GM12874 (cell line): Measurements from ENCODE around the gene CD37.

Experiments
- CTCF ChIP-seq: IDR thresholded peaks from 2 replicates; pipeline ENCODE4 v1.5.1; 2011; ENCODE audit warnings: low read depth, mild to moderate bottlenecking, control low read depth, low read length, moderate library complexity; ENCODE audit not compliant: insufficient read depth

CD37 gene

DNA sequence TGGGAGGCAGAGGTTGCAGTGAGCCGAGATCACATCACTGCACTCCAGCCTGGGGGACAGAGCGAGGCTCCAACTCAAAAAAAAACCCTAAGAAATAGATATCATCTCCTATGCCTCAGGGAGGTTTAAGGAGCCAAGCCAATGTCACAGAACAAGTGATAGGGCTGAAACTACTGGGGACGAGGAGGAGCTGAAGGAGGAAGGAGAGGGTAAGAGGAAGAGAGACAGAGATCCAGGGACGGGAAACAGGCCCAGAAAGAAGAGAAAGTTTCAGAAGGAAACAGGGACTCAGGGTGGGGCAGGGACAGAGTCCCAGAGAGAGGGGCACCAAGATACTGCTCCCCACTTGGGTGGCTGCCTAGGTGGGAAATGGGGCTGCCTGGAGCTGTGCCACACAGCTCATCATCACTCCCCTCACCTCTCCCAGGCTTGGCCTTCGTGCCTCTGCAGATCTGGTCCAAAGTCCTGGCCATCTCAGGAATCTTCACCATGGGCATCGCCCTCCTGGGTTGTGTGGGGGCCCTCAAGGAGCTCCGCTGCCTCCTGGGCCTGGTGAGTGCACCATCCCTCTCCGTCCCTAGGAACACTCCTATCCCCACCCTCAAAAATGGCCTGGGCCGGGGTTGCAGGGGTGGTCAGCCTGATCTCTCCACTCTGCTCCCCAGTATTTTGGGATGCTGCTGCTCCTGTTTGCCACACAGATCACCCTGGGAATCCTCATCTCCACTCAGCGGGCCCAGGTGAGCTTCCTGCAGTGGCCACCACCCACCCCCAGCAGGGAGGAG lies 1.5 kb downstream of the CD37 start:
- TF ChIP-seq CTCF: no peak

GRCh38 chr19:49337267-49338022 lies 2.2 kb downstream of the CD37 start:
- no peak for TF ChIP-seq CTCF

- no peak for TF ChIP-seq CTCF
Measured at GRCh38 chr19:49338023-49338677, 2.9 kb downstream of the CD37 start.

- no peak for TF ChIP-seq CTCF
Measured at GRCh38 chr19:49338691-49339300, 3.6 kb downstream of the CD37 start.

DNA sequence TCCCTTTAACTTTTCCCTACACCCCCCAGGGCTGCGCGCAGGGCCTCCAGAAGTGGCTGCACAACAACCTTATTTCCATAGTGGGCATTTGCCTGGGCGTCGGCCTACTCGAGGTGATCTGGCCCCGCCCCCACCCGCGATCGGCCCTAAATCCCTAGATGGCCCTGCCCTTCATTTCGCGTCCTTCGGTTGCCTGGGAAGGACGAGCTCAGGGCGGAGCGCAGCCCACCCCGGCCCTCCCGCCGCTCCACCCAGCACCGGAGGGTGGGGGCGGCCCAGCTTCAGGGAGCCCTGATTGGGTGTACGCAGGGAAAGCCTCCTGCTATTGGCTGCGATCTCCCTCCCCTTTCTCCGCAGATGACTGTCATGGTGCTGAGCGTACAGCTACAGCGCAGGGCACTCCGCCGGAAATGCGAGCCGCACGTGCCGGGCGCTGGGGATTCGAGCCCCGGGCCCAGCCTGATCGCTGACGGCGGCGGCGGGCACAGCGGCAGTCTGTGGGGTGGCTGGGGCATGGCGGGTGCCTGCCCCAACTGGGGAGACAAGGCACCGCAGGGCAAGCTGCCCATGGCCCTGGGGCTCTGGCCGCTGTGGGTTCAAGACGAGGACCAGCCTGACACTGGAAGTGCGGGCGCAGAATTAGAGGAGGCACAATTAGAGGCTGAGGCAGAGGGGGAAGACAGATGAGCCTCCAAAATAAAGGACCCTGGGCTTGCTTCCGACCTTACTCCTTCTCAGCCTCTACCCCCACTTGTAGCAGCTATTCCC lies 4.3 kb downstream of the CD37 start:
- TF ChIP-seq CTCF: no peak

DNA sequence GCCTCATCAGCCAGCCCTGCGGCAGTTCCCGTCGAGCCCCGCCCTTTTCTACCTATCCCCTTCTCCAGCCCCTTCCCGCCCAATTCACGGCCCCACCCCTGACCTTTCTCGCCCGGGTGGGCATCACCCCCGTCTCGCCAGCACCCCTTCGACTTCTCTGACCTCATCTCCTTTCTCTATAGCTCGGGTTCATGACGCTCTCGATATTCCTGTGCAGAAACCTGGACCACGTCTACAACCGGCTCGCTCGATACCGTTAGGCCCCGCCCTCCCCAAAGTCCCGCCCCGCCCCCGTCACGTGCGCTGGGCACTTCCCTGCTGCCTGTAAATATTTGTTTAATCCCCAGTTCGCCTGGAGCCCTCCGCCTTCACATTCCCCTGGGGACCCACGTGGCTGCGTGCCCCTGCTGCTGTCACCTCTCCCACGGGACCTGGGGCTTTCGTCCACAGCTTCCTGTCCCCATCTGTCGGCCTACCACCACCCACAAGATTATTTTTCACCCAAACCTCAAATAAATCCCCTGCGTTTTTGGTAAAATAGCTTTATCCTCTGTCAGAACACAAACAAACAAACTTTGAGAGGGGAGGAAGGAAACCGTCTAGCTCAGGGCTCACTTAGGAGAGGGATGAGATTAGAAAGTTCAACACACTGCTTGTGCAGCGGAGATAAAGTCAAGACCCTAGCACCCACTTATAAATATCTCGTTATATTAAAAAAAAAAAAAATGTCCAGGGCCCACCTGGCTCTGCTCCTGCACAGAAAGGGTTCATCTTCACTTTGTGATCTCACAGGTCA lies 5.1 kb downstream of the CD37 start:
- no peak for TF ChIP-seq CTCF
